ENCODE data around the gene RHBDD1. TPM values are rescaled to one million over a fixed set of nuclear protein-coding genes. Genes with fewer than 3 reads are reported as not detected.

The RHBDD1 gene
- total RNA-seq, 4 donors from 2014 or later, result 19.5 to 91.5 (median 47.3) TPM

- no peaks in the 10 kb centered on the region for H3K4me1 ChIP-seq
- H3K4me3 ChIP-seq, result no peak overlapping the region
- no peaks in the 10 kb centered on the region for H3K9me3 ChIP-seq
- no peak overlapping the region for H3K27ac ChIP-seq
- TF ChIP-seq, protein P1, sequence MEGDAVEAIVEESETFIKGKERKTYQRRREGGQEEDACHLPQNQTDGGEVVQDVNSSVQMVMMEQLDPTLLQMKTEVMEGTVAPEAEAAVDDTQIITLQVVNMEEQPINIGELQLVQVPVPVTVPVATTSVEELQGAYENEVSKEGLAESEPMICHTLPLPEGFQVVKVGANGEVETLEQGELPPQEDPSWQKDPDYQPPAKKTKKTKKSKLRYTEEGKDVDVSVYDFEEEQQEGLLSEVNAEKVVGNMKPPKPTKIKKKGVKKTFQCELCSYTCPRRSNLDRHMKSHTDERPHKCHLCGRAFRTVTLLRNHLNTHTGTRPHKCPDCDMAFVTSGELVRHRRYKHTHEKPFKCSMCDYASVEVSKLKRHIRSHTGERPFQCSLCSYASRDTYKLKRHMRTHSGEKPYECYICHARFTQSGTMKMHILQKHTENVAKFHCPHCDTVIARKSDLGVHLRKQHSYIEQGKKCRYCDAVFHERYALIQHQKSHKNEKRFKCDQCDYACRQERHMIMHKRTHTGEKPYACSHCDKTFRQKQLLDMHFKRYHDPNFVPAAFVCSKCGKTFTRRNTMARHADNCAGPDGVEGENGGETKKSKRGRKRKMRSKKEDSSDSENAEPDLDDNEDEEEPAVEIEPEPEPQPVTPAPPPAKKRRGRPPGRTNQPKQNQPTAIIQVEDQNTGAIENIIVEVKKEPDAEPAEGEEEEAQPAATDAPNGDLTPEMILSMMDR (IDR thresholded peaks at IDR 0.05), result no peak
- TF ChIP-seq POLR2A (IDR thresholded peaks at IDR 0.05), result no peak
- no peaks in the 10 kb centered on the region for H3K27me3 ChIP-seq
- no peak for DNase-seq
- no peaks in the 10 kb centered on the region for H3K36me3 ChIP-seq
- intact Hi-C loops (cut with DNase I; ENCODE audit: low total_unique reads), result no loop called here
Observed at GRCh38 chr2:226965376-226965775, 129.5 kb downstream of the RHBDD1 start.

- intact Hi-C loops (cut with DNase I; ENCODE audit: low total_unique reads), result no loop called here
- H3K36me3 ChIP-seq, result no peaks in the 10 kb centered on the region
- no peaks in the 10 kb centered on the region for H3K9me3 ChIP-seq
- DNase-seq, result peak in 1 of 2 donors; percentile 33
- H3K27me3 ChIP-seq, result no peaks in the 10 kb centered on the region
- no peak for TF ChIP-seq POLR2A (IDR thresholded peaks at IDR 0.05)
- TF ChIP-seq, protein P1 (IDR thresholded peaks at IDR 0.05), result no peak
- peak overlapping the region; percentile 11 to 19 for H3K4me3 ChIP-seq
- peak overlapping the region; percentile 81 to 90 for H3K27ac ChIP-seq
- H3K4me1 ChIP-seq, result no peaks in the 10 kb centered on the region
Observed at GRCh38 chr2:226969417-226970080, 133.7 kb downstream of the RHBDD1 start.

GRCh38 chr2:226970362-226970761 is 134.5 kb downstream of the RHBDD1 start:
- no peaks in the 10 kb centered on the region for H3K9me3 ChIP-seq
- no peak for DNase-seq
- H3K4me1 ChIP-seq, result no peaks in the 10 kb centered on the region
- H3K4me3 ChIP-seq, result peak overlapping the region; percentile 11 to 19
- no peaks in the 10 kb centered on the region for H3K27me3 ChIP-seq
- intact Hi-C loops (cut with DNase I; ENCODE audit: low total_unique reads), result no loop called here
- TF ChIP-seq POLR2A (IDR thresholded peaks at IDR 0.05), result no peak
- TF ChIP-seq, protein P1 (IDR thresholded peaks at IDR 0.05), result no peak
- peak overlapping the region; percentile 81 to 90 for H3K27ac ChIP-seq
- H3K36me3 ChIP-seq, result no peaks in the 10 kb centered on the region

DNA sequence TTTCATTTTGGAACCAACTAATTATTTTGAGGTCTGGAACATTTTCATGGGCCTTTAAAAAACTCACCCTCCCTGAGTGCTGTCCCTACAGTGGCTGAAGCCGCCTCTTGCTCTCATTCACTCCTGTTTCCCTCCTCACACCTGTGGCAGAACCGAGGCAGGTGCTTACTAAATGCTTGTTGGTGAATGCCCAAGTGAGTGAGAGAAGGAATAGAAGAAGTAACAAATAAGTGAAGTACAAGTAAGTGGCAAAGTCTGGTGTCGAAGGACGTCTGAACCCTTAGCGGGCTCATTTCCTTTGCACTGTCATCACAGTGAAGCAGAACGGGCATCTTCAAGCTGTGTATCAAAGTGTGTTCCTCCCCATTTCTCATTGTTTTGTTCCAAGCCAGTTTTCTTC is 135.2 kb downstream of the RHBDD1 start:
- TF ChIP-seq, protein P1 (IDR thresholded peaks at IDR 0.05), result no peak
- no peak for TF ChIP-seq POLR2A (IDR thresholded peaks at IDR 0.05)
- H3K9me3 ChIP-seq, result no peaks in the 10 kb centered on the region
- no peak overlapping the region for H3K4me3 ChIP-seq
- H3K4me1 ChIP-seq, result no peaks in the 10 kb centered on the region
- no peaks in the 10 kb centered on the region for H3K36me3 ChIP-seq
- intact Hi-C loops (cut with DNase I; ENCODE audit: low total_unique reads), result no loop called here
- DNase-seq, result no peak
- no peaks in the 10 kb centered on the region for H3K27me3 ChIP-seq
- peak overlapping the region; percentile 81 to 90 for H3K27ac ChIP-seq

- TF ChIP-seq, protein P1 (IDR thresholded peaks at IDR 0.05), result no peak
- no peak for TF ChIP-seq POLR2A (IDR thresholded peaks at IDR 0.05)
- Histone ChIP-seq H3K36me3 (no peaks in the 10 kb centered on the region), H3K4me1 (no peaks in the 10 kb centered on the region), H3K4me3 (no peak overlapping the region), H3K27me3 (no peaks in the 10 kb centered on the region), H3K9me3 (no peaks in the 10 kb centered on the region), H3K27ac (peak overlapping the region; percentile 81 to 90)
- intact Hi-C loops (cut with DNase I; ENCODE audit: low total_unique reads), result no loop called here
- DNase-seq, result no peak
Observed at GRCh38 chr2:226971770-226972169, 135.9 kb downstream of the RHBDD1 start.

Measured in uterus (tissue), 4 donors.